ENCODE results near the gene CANT1.

DNA sequence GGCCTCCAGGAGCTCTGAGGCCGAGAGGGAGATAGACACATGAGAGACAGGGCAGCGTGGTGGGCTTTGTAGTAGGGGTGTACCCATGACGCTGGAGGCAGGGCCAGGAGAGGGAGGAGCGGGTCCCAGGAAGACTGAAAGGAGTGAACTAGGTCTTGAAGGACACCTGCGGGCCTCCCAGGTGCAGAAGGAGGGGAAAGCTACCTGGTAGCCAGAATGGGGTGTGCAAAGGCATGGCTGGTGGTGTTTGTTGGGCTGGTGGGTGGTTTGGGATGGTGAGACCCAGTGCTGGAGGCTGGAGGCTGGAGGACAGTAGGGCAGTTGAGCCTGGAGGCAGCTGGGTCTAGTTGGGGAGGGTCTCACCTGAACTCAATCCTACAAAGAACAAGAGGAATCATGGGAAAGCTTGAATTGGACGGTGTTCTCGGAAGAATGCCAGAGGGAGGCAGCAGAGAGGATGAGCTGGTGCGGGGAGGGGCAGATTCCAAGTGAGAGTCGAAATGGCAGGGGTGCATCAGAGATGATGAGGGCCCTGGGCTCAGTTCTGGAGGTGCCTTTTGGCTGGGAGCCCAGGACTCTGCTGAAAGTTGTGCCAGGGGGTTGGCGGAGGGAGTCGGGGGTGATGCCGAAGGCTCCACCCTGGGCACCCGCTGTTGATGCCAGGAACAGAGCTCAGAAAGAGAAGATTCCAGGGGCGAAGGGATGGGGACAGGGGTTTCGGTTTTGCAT, 35.6 kb upstream of the CANT1 start:
- TF ChIP-seq CTCF (IDR thresholded peaks at IDR 0.05) (no peak), POLR2AphosphoS5 (IDR thresholded peaks at IDR 0.05) (no peak), POLR2A (IDR thresholded peaks at IDR 0.05; ENCODE audit: low read depth) (no peak)

Data from esophagus muscularis mucosa (tissue), 3 donors.